ENCODE data around the gene BDH2. TPM values are rescaled to one million over a fixed set of nuclear protein-coding genes. Genes with fewer than 3 reads are reported as not detected.

BDH2 gene
- total and polyA plus RNA-seq, 2 of the 8 experiments (the other 6 are each of a cell fraction or from before 2014, with no cell fraction given): 46.0 to 46.2 TPM

GRCh38 chr4:103073792-103074438, 25.7 kb downstream of the BDH2 start:
- H3K18ac ChIP-seq (ENCODE audit: extremely low read depth, low read length): no peak overlapping the region
- H4K91ac ChIP-seq (replicated peaks; ENCODE audit: insufficient read length, low read length): no peak overlapping the region
- WGBS, 2 experiments (ENCODE audit: extremely low coverage in 1 of 2, insufficient coverage in 1 of 2, insufficient read length in 1 of 2, insufficient replicate concordance in 2 of 2, low coverage in 1 of 2, low lambda C conversion rate in 2 of 2, missing lambda C conversion rate in 1 of 2): 95% methylated on average over 2 of the region's 2 CpGs; no CpG with 5 or more reads in 1 of the 2 experiments
- no peak overlapping the region for H4K5ac ChIP-seq (ENCODE audit: insufficient read length, low read depth, low read length)
- H2BK15ac ChIP-seq (ENCODE audit: low read length): no peak overlapping the region
- H3K79me2 ChIP-seq (ENCODE audit: control insufficient read depth in 1 of 2, insufficient read depth in 2 of 2, low read length in 2 of 2): no peaks in the 10 kb centered on the region
- TF ChIP-seq KDM5A (IDR thresholded peaks at IDR 0.05; ENCODE audit: low read length) (no peak), SIX5 (IDR thresholded peaks at IDR 0.05; ENCODE audit: low read depth, low read length) (no peak), HDAC2 (IDR thresholded peaks at IDR 0.05; ENCODE audit: borderline replicate concordance in 1 of 2, low read depth in 2 of 2, low read length in 2 of 2) (no peak), SRF (IDR thresholded peaks at IDR 0.05; ENCODE audit: low read depth, low read length) (no peak), TCF12 (IDR thresholded peaks at IDR 0.05; ENCODE audit: low read depth, low read length) (no peak), ATF3 (IDR thresholded peaks at IDR 0.05; ENCODE audit: insufficient read depth, low read depth, low read length) (no peak), SP2 (IDR thresholded peaks at IDR 0.05; ENCODE audit: low read length) (no peak), TEAD4 (IDR thresholded peaks at IDR 0.05; ENCODE audit: low read depth, low read length) (no peak), EP300 (IDR thresholded peaks at IDR 0.05; ENCODE audit: borderline replicate concordance in 1 of 2, low read depth in 2 of 2, low read length in 2 of 2) (no peak), EZH2 (IDR thresholded peaks at IDR 0.05; ENCODE audit: low read depth, low read length, severe bottlenecking) (no peak), E2F6 (IDR thresholded peaks at IDR 0.05) (no peak)
- no peak overlapping the region for H3K23ac ChIP-seq (ENCODE audit: insufficient read length)
- H3K9me3 ChIP-seq (ENCODE audit: insufficient read depth in 2 of 2, low read depth in 1 of 2, low read length in 1 of 2): no peaks in the 10 kb centered on the region
- peaks cover 0 to 15% (median 13%) of the 10 kb centered on the region in 4 experiments; a peak in 4 of 7 replicates for H3K27me3 ChIP-seq (replicated peaks in 1 of 4; ENCODE audit: control insufficient read depth in 3 of 4, extremely low read depth in 1 of 4, insufficient read depth in 3 of 4, low read length in 3 of 4)
- ChIA-PET POLR2A (ENCODE audit: partially characterized antibody) (no interaction called here), CTCF (ENCODE audit: partially characterized antibody) (no interaction called here)
- no peak overlapping the region for H2AFZ ChIP-seq (ENCODE audit: low read length)
- no peaks in the 10 kb centered on the region for H3K79me1 ChIP-seq (ENCODE audit: low read depth, low read length)
- H3K4ac ChIP-seq (replicated peaks; ENCODE audit: insufficient read length, low read depth, low read length): no peak overlapping the region
- no peak overlapping the region for H2AK5ac ChIP-seq (ENCODE audit: low read depth, low read length)
- DNase-seq (ENCODE audit: low read depth in 1 of 2, low spot score in 2 of 2) (no peak), FAIRE-seq (no peak)
- no peak overlapping the region for H3K9ac ChIP-seq (replicated peaks in 1 of 4; ENCODE audit: extremely low read depth in 1 of 4, low read depth in 3 of 4, low read length in 3 of 4)
- no peak overlapping the region for H3K4me3 ChIP-seq (ENCODE audit: extremely low read depth in 1 of 4, insufficient read depth in 2 of 4, low read depth in 3 of 4, low read length in 4 of 4)
- H3K36me3 ChIP-seq (ENCODE audit: control insufficient read depth in 2 of 4, insufficient read depth in 4 of 4, low read length in 3 of 4): no peaks in the 10 kb centered on the region
- no peak overlapping the region for H2BK5ac ChIP-seq (ENCODE audit: low read depth, low read length)
- H2BK12ac ChIP-seq (ENCODE audit: low read depth, low read length): no peak overlapping the region
- peaks cover 3% of the 10 kb centered on the region; the same call in 1 of the 2 replicates for H3K23me2 ChIP-seq (ENCODE audit: low read depth, low read length)
- H3K4me1 ChIP-seq (replicated peaks in 1 of 4; ENCODE audit: control insufficient read depth in 3 of 4, insufficient read depth in 4 of 4, low read length in 3 of 4): peaks cover 0 to 3% (median under 1%) of the 10 kb centered on the region in 4 experiments; a peak in 2 of 7 replicates
- H2BK120ac ChIP-seq (replicated peaks; ENCODE audit: low read depth, low read length): no peak overlapping the region
- peaks cover 0 to 2% of the 10 kb centered on the region in 2 experiments for H4K20me1 ChIP-seq (replicated peaks in 1 of 2; ENCODE audit: control insufficient read depth in 1 of 2, insufficient read depth in 2 of 2, low read length in 2 of 2)
- no peak overlapping the region for H2BK20ac ChIP-seq (ENCODE audit: low read length)
- no peak overlapping the region for H3K27ac ChIP-seq (ENCODE audit: low read depth, low read length)
- no peak overlapping the region for H3K4me2 ChIP-seq (ENCODE audit: insufficient read depth in 1 of 2, low read depth in 2 of 2, low read length in 2 of 2)
- H3K14ac ChIP-seq (ENCODE audit: insufficient read length): no peak overlapping the region
- no peak overlapping the region for H3K56ac ChIP-seq (replicated peaks; ENCODE audit: insufficient read length, low read depth, low read length)
- no peak overlapping the region for H4K8ac ChIP-seq (ENCODE audit: extremely low read depth, insufficient read depth, low read length)
